Measurements from ENCODE around the gene WDR73. TPM values are rescaled to one million over a fixed set of nuclear protein-coding genes. Genes with fewer than 3 reads are reported as not detected.

The WDR73 gene
- polyA plus RNA-seq, 2 of the 4 experiments (the other 2 are of a cell fraction), result 41.0 to 44.7 TPM

GRCh38 chr15:84696757-84697156 lies 42.7 kb upstream of the WDR73 start:
- DNase-seq (ENCODE audit: low read depth in 1 of 2, low spot score in 1 of 2), result no peak
- POLR2A ChIA-PET, result interaction anchor here (1.8 kb wide), 1 partner anchor 19 kb away, joined by 7 read pairs; the partner anchor contains the start of gene SEC11A

GRCh38 chr15:84690342-84690741 lies 36.3 kb upstream of the WDR73 start:
- Histone ChIP-seq H3K4me3 (no peak overlapping the region), H3K4me2 (no peak overlapping the region), H3K9me3 (no peaks in the 10 kb centered on the region), H3K27ac (no peak overlapping the region), H3K4me1 (peaks cover 24% of the 10 kb centered on the region)
- DNase-seq (ENCODE audit: low read depth in 1 of 2, low spot score in 1 of 2) (no peak), FAIRE-seq (no peak), ATAC-seq (no peak)
- POLR2A ChIA-PET, result no interaction called here
- TF ChIP-seq KDM5A (IDR thresholded peaks at IDR 0.05) (no peak), RCOR1 (IDR thresholded peaks at IDR 0.05; ENCODE audit: low read depth, low read length) (no peak), ATOH8 (CRISPR knock-in tag; IDR thresholded peaks at IDR 0.05; ENCODE audit: low read depth) (no peak), SMC3 (IDR thresholded peaks at IDR 0.05) (no peak), ELK1 (IDR thresholded peaks at IDR 0.05; ENCODE audit: low read depth, low read length) (no peak), TFCP2L1 (CRISPR knock-in tag; IDR thresholded peaks at IDR 0.05) (no peak), RAD21 (conservative IDR thresholded peaks at IDR 0.05 in 1 of 2, IDR thresholded peaks at IDR 0.05 in 1 of 2) (no peak), JUN (IDR thresholded peaks at IDR 0.05) (no peak), HDAC2 (IDR thresholded peaks at IDR 0.05) (no peak), RNF2 (IDR thresholded peaks at IDR 0.05; ENCODE audit: borderline replicate concordance, low read depth) (no peak), BHLHE40 (IDR thresholded peaks at IDR 0.05; ENCODE audit: low read depth, low read length) (no peak), ZSCAN20 (CRISPR knock-in tag; IDR thresholded peaks at IDR 0.05) (no peak), FOSL2 (IDR thresholded peaks at IDR 0.05) (no peak), FOSL2 (CRISPR knock-in tag; IDR thresholded peaks at IDR 0.05) (no peak), CBX2 (IDR thresholded peaks at IDR 0.05; ENCODE audit: borderline replicate concordance, low read depth) (no peak), USF2 (IDR thresholded peaks at IDR 0.05) (no peak), ZC3H11A (IDR thresholded peaks at IDR 0.05) (no peak)
- WGBS (ENCODE audit: missing lambda C conversion rate), result 94% methylated on average over 8 of the region's 8 CpGs
- CTCF ChIA-PET, result no interaction called here

More at GRCh38 chr15:84696757-84697156, 42.7 kb upstream of the WDR73 start:
- 81% methylated on average over 4 of the region's 4 CpGs for WGBS (ENCODE audit: missing lambda C conversion rate)
- CTCF ChIA-PET, result interaction anchor here (0.6 to 1.6 kb wide), 4 partner anchors 28 to 98 kb away, joined by 3 to 4 read pairs (median 3); no protein-coding TSS in a partner anchor
- Histone ChIP-seq H3K9me3 (no peaks in the 10 kb centered on the region), H3K4me2 (no peak overlapping the region), H3K27ac (no peak overlapping the region), H3K4me1 (peaks cover 31% of the 10 kb centered on the region), H3K4me3 (no peak overlapping the region)
- no peak for FAIRE-seq
- TF ChIP-seq E2F6 (IDR thresholded peaks at IDR 0.05; ENCODE audit: borderline replicate concordance, low read depth) (no peak), BHLHE40 (IDR thresholded peaks at IDR 0.05; ENCODE audit: low read depth, low read length) (no peak), CHD2 (IDR thresholded peaks at IDR 0.05; ENCODE audit: low read length, partially characterized antibody) (no peak), CTCF (IDR thresholded peaks at IDR 0.05) (no peak)
- ATAC-seq, result no peak
